ENCODE data around the gene PGLYRP2. TPM values are rescaled to one million over a fixed set of nuclear protein-coding genes. Genes with fewer than 3 reads are reported as not detected.

The PGLYRP2 gene
- total and polyA plus RNA-seq, 2 donors (not counting 3 experiments of a cell fraction or from before 2014, with no cell fraction given) = 0.03 to 0.18 TPM

DNA sequence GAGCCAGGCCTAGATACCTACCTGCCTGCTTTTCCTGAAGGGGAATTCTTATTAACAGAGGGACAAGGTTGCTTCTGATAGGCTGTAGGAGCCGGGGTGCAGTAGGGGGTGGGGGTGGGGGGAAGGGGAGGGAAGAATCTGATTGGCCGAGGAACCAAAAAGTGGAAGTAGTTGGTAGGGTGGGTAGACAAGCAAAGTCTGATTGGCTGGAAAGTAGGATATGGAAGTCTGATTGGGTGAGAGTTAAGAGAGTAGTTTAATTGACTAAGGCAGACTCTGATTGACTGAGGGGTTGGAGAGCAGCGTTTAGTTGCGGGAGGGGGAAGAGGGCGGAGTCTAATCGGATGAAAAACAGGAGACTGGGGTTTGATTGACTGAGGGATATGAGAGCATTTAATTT is 19.6 kb upstream of the PGLYRP2 start:
- FAIRE-seq (no peak), DNase-seq (ENCODE audit: low read depth, low spot score) (no peak)
- intact Hi-C loops (cut with micrococcal nuclease) (no loop called here), dilution Hi-C loops (cut with MboI; ENCODE audit: extremely low pct_ligation_motif_present, low sequenced_read_pairs) (no loop called here)
- H3K9ac ChIP-seq (replicated peaks; ENCODE audit: extremely low read depth, insufficient read depth, low read length) = no peak overlapping the region
- CTCF ChIA-PET = no interaction called here
- no peaks in the 10 kb centered on the region for H3K36me3 ChIP-seq (ENCODE audit: control insufficient read depth in 2 of 2, extremely low read depth in 1 of 2, insufficient read depth in 2 of 2, low read length in 2 of 2)
- no peak overlapping the region for H3K27ac ChIP-seq (ENCODE audit: insufficient read depth, low read depth, low read length)
- TF ChIP-seq, protein P1, sequence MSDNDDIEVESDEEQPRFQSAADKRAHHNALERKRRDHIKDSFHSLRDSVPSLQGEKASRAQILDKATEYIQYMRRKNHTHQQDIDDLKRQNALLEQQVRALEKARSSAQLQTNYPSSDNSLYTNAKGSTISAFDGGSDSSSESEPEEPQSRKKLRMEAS (IDR thresholded peaks at IDR 0.05; ENCODE audit: insufficient read depth, insufficient read length) = no peak
- TF ChIP-seq POLR2A (IDR thresholded peaks at IDR 0.05; ENCODE audit: low read depth, low read length) (no peak), GATA2 (IDR thresholded peaks at IDR 0.05; ENCODE audit: insufficient read depth, insufficient read length, low read depth, low read length) (no peak), MYC (IDR thresholded peaks at IDR 0.05; ENCODE audit: low read depth, low read length) (no peak), FOS (IDR thresholded peaks at IDR 0.05; ENCODE audit: borderline replicate concordance, insufficient read depth, low read length) (no peak), JUN (IDR thresholded peaks at IDR 0.05; ENCODE audit: borderline replicate concordance, insufficient read depth, insufficient read length, low read depth) (no peak)
- TF ChIP-seq, protein P2, sequence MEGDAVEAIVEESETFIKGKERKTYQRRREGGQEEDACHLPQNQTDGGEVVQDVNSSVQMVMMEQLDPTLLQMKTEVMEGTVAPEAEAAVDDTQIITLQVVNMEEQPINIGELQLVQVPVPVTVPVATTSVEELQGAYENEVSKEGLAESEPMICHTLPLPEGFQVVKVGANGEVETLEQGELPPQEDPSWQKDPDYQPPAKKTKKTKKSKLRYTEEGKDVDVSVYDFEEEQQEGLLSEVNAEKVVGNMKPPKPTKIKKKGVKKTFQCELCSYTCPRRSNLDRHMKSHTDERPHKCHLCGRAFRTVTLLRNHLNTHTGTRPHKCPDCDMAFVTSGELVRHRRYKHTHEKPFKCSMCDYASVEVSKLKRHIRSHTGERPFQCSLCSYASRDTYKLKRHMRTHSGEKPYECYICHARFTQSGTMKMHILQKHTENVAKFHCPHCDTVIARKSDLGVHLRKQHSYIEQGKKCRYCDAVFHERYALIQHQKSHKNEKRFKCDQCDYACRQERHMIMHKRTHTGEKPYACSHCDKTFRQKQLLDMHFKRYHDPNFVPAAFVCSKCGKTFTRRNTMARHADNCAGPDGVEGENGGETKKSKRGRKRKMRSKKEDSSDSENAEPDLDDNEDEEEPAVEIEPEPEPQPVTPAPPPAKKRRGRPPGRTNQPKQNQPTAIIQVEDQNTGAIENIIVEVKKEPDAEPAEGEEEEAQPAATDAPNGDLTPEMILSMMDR (IDR thresholded peaks at IDR 0.05; ENCODE audit: extremely low read depth in 1 of 2, insufficient read depth in 1 of 2, low read depth in 1 of 2, low read length in 2 of 2) = no peak
- no peaks in the 10 kb centered on the region for H3K4me1 ChIP-seq (ENCODE audit: control insufficient read depth, extremely low read depth, insufficient read depth, low read length)
- no TSS peak for BruUV-seq (replicated peaks)
- H3K79me2 ChIP-seq (ENCODE audit: control insufficient read depth, insufficient read depth, low read length) = no peaks in the 10 kb centered on the region
- H3K9me3 ChIP-seq (replicated peaks; ENCODE audit: control insufficient read depth, insufficient read depth, low read length) = no peaks in the 10 kb centered on the region
- no peaks in the 10 kb centered on the region for H3K27me3 ChIP-seq (ENCODE audit: control insufficient read depth in 2 of 2, insufficient read depth in 2 of 2, low read length in 2 of 2)
- no peak overlapping the region for H3K4me2 ChIP-seq (ENCODE audit: insufficient read depth, low read length)
- H2AFZ ChIP-seq (ENCODE audit: low read depth, low read length) = no peak overlapping the region
- H4K20me1 ChIP-seq (replicated peaks; ENCODE audit: control insufficient read depth, extremely low read depth, insufficient read depth, low read length) = no peaks in the 10 kb centered on the region
- H3K9me1 ChIP-seq (replicated peaks; ENCODE audit: control insufficient read depth, extremely low read depth, insufficient read depth, low read length) = no peaks in the 10 kb centered on the region
- POLR2A ChIA-PET = no interaction called here
- H3K4me3 ChIP-seq (replicated peaks in 1 of 3; ENCODE audit: insufficient read depth in 1 of 3, low read depth in 1 of 3, low read length in 3 of 3) = no peak overlapping the region
